Glutamatergic neuron (in vitro differentiated cells): ENCODE data around the gene FAM237B. TPM values are rescaled to one million over a fixed set of nuclear protein-coding genes. Genes with fewer than 3 reads are reported as not detected.
"Not testable (repeated sequence)": the region's sequence is repeated elsewhere in the genome, so short reads cannot be mapped to it uniquely, and the experiment has no call there.

Experiments used
- DNase-seq: peaks from one replicate; pipeline ENCODE4 v3.0.0; 2022
- H3K27ac Mint-ChIP-seq: one replicate; pipeline ENCODE4 v1.8.0; 2020; ENCODE audit warnings: mild to moderate bottlenecking, mixed read lengths, inconsistent platforms; ENCODE audit not compliant: unreplicated experiment
- H3K27me3 Mint-ChIP-seq: one replicate; pipeline ENCODE4 v1.8.0; 2020; ENCODE audit warnings: mild to moderate bottlenecking, moderate library complexity, mixed read lengths, inconsistent platforms; ENCODE audit not compliant: unreplicated experiment
- H3K36me3 Mint-ChIP-seq: one replicate; pipeline ENCODE4 v1.8.0; 2020; ENCODE audit warnings: mild to moderate bottlenecking, mixed read lengths, inconsistent platforms; ENCODE audit not compliant: unreplicated experiment
- H3K4me1 Mint-ChIP-seq: one replicate; pipeline ENCODE4 v1.8.0; 2020; ENCODE audit warnings: mild to moderate bottlenecking, low read depth, mixed read lengths, inconsistent platforms; ENCODE audit not compliant: unreplicated experiment
- H3K4me3 Mint-ChIP-seq: one replicate; pipeline ENCODE4 v1.8.0; 2020; ENCODE audit warnings: mild to moderate bottlenecking, mixed read lengths, inconsistent platforms; ENCODE audit not compliant: unreplicated experiment
- H3K9me3 Mint-ChIP-seq: one replicate; pipeline ENCODE4 v1.8.0; 2020; ENCODE audit warnings: mild to moderate bottlenecking, moderate library complexity, mixed read lengths, inconsistent platforms; ENCODE audit not compliant: unreplicated experiment
- long read RNA-seq: library from polyadenylated mRNA; unstranded; transcript quantifications from one replicate; pipeline ENCODE4 v2.0.0, GENCODE V29; 2020; ENCODE audit not compliant: unreplicated experiment
- total RNA-seq: library from RNA; stranded (reverse); fragmentation: NEBNext Ultra II Directional; extraction: Animal tissue kit (Norgen Biotek cat#: 25700); gene quantifications from one replicate; pipeline ENCODE4 v1.2.1, GENCODE V29; 2021; ENCODE audit not compliant: unreplicated experiment
- TF ChIP-seq, protein P1 (sequence below): fragments of 200-600 bp; sonication (generic); IDR thresholded peaks from one replicate; pipeline ENCODE4 v1.5.0; 2021; ENCODE audit not compliant: partially characterized antibody, unreplicated experiment

The FAM237B gene
- total RNA-seq, result not detected
- long read RNA-seq, result 0 reads

GRCh38 chr7:90320801-90321494 is at the start of gene FAM237B:
Gene FAM237B (minus strand): TSS chr7:90321304. CDS start chr7:90319748, 1,556 bp downstream.
- peaks cover 1% of the 10 kb centered on the region for H3K4me1 Mint-ChIP-seq
- H3K9me3 Mint-ChIP-seq, result peaks cover 4% of the 10 kb centered on the region
- H3K27ac Mint-ChIP-seq, result no peak within 1 kb of the TSS
- H3K36me3 Mint-ChIP-seq, result peaks cover 10% of the 10 kb centered on the region
- H3K27me3 Mint-ChIP-seq, result peaks cover 12% of the 10 kb centered on the region
- TF ChIP-seq, protein P1, sequence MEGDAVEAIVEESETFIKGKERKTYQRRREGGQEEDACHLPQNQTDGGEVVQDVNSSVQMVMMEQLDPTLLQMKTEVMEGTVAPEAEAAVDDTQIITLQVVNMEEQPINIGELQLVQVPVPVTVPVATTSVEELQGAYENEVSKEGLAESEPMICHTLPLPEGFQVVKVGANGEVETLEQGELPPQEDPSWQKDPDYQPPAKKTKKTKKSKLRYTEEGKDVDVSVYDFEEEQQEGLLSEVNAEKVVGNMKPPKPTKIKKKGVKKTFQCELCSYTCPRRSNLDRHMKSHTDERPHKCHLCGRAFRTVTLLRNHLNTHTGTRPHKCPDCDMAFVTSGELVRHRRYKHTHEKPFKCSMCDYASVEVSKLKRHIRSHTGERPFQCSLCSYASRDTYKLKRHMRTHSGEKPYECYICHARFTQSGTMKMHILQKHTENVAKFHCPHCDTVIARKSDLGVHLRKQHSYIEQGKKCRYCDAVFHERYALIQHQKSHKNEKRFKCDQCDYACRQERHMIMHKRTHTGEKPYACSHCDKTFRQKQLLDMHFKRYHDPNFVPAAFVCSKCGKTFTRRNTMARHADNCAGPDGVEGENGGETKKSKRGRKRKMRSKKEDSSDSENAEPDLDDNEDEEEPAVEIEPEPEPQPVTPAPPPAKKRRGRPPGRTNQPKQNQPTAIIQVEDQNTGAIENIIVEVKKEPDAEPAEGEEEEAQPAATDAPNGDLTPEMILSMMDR, result no peak
- peak; percentile 63 for DNase-seq
- peak within 1 kb of the TSS; percentile 87 for H3K4me3 Mint-ChIP-seq

DNA sequence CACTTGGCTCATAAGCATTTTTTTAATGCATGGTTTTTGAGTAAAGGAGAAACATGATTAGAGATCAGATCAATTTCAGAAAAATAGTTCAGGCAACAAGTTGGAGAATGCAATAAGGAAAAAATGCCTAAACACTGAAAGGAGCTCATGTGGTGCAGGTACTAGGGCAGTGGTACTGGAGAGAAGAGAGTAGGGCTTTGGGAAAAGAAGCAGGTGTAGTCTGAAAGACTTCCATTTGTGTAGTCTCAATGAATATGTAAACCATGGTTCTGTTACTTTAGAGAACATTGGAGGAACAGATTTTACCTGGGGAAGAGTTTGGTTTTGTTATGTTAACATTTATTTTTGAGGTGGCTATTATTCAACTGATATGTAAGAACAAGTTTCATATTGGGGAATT is 30.9 kb upstream of the FAM237B start:
- no peak overlapping the region for H3K27ac Mint-ChIP-seq
- H3K4me3 Mint-ChIP-seq, result no peak overlapping the region
- no peaks in the 10 kb centered on the region for H3K4me1 Mint-ChIP-seq
- no peaks in the 10 kb centered on the region for H3K27me3 Mint-ChIP-seq
- no peaks in the 10 kb centered on the region for H3K9me3 Mint-ChIP-seq
- no peak for DNase-seq
- TF ChIP-seq, protein P1, result no peak
- no peaks in the 10 kb centered on the region for H3K36me3 Mint-ChIP-seq

DNA sequence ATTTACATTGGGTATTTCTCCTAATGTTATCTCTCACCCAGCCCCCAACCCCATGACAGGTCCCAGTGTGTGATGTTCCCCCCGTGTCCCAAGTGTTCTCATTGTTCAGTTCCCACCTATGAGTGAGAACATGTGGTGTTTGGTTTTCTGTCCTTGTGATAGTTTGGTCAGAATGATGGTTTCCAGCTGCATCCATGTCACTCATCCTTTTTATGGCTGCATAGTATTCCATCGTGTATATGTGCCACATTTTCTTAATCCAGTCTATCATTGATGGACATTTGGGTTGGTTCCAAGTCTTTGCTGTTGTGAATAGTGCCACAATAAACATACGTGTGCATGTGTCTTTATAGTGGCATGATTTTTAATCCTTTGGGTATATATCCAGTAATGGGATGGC is 28.9 kb upstream of the FAM237B start:
- DNase-seq, H3K4me1 Mint-ChIP-seq, H3K4me3 Mint-ChIP-seq, H3K27me3 Mint-ChIP-seq, H3K27ac Mint-ChIP-seq, H3K36me3 Mint-ChIP-seq, H3K9me3 Mint-ChIP-seq: not testable (repeated sequence)

DNA sequence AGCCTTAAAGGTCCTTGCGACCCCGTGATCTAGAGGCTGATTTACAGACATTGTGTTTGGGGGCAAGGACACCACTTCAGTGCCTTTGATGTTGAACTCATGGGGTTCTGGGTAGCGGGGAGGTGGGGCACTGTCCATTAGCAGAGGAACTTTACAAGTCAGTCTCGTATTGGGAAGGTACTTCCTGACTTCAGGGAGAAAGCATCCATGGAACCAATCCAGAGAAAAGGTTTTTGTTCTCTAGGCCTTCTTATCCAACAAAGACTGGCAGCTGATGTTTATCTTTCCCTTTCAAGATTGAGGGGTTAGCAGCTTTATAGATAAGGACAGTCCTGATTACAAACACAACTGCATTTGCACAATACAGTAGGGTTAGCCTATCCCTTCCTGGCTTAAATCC is 28.2 kb upstream of the FAM237B start:
- Mint-ChIP-seq H3K27me3 (no peaks in the 10 kb centered on the region), H3K36me3 (no peaks in the 10 kb centered on the region), H3K9me3 (no peaks in the 10 kb centered on the region), H3K4me1 (no peaks in the 10 kb centered on the region), H3K4me3 (no peak overlapping the region), H3K27ac (no peak overlapping the region)
- no peak for DNase-seq
- TF ChIP-seq, protein P1, result no peak

GRCh38 chr7:90347759-90348158 is 26.7 kb upstream of the FAM237B start:
- Mint-ChIP-seq H3K36me3 (no peaks in the 10 kb centered on the region), H3K4me1 (no peaks in the 10 kb centered on the region), H3K4me3 (peak overlapping the region; percentile 96), H3K27me3 (no peaks in the 10 kb centered on the region), H3K9me3 (no peaks in the 10 kb centered on the region), H3K27ac (no peak overlapping the region)
- DNase-seq, result no peak
- TF ChIP-seq, protein P1, result no peak
